Panc1 (cell line): ENCODE measurements around the gene CREBRF. TPM values are rescaled to one million over a fixed set of nuclear protein-coding genes. Genes with fewer than 3 reads are reported as not detected.

ENCODE experiments used
- ATAC-seq: fragments of 200-7000 bp; cut with Tn5 transposase; 2 replicates; pipeline ENCODE4 v1.9.1; 2020; ENCODE audit warnings: mild to moderate bottlenecking, moderate library complexity
- BruUV-seq: library from RNA; stranded (reverse); fragments of 400-500 nt; replicated peaks from 2 replicates; lab custom pipeline; 2021; lab: Mats Ljungman, UMichigan
- CTCF ChIA-PET: fragments of 300-600 bp; sonication (Branson Sonifier 250); formaldehyde crosslinking; loops from one replicate; lab custom pipeline; 2022; ENCODE audit warnings: antibody characterized with exemption; lab: Charles Lee
- POLR2A ChIA-PET: fragments of 300-600 bp; sonication (Branson Sonifier 250); formaldehyde crosslinking; loops from one replicate; lab custom pipeline; 2022; ENCODE audit warnings: antibody characterized with exemption; lab: Charles Lee
- DNase-seq: peaks from one replicate; pipeline ENCODE4 v3.0.0-alpha.2; 2010; ENCODE audit warnings: low read depth, low spot score
- H3K27ac ChIP-seq: 2 replicates; pipeline ENCODE4 v1.5.1; 2011; ENCODE audit warnings: mild to moderate bottlenecking, low read length, inconsistent platforms
- H3K27me3 ChIP-seq: fragments of 200-500 bp; sonication (Bioruptor generic); 2 replicates; pipeline ENCODE4 v1.6.0; 2014; ENCODE audit warnings: low read length, inconsistent platforms; ENCODE audit not compliant: control insufficient read depth, insufficient read depth
- H3K36me3 ChIP-seq: fragments of 200-500 bp; sonication (Bioruptor generic); 2 replicates; pipeline ENCODE4 v1.5.1; 2014; ENCODE audit warnings: inconsistent platforms, mild to moderate bottlenecking, low read length, moderate library complexity; ENCODE audit not compliant: control insufficient read depth, insufficient read depth
- H3K4me1 ChIP-seq: 2 replicates; pipeline ENCODE4 v1.5.1; 2011; ENCODE audit warnings: inconsistent platforms, mild to moderate bottlenecking, low read length, moderate library complexity; ENCODE audit not compliant: control insufficient read depth, insufficient read depth
- H3K4me3 ChIP-seq, 2 experiments: 2 replicates each; pipeline ENCODE4 v1.5.1; 2011 to 2012; ENCODE audit warnings: low read depth in 2 of 2, low read length in 2 of 2, mild to moderate bottlenecking in 2 of 2, inconsistent platforms in 1 of 2, moderate library complexity in 1 of 2
- H3K9me3 ChIP-seq: fragments of 200-500 bp; sonication (Bioruptor generic); 2 replicates; pipeline ENCODE4 v1.5.1; 2014; ENCODE audit warnings: low read depth, mild to moderate bottlenecking, inconsistent platforms, low read length, moderate library complexity; ENCODE audit not compliant: control insufficient read depth, insufficient read depth
- CTCF ChIP-seq: fragments of 450-650 bp; IDR thresholded peaks from 2 replicates; pipeline ENCODE4 v1.5.1; 2017; ENCODE audit warnings: mild to moderate bottlenecking
- POLR2AphosphoS5 ChIP-seq: IDR thresholded peaks from 2 replicates; pipeline ENCODE4 v1.6.1; 2012; ENCODE audit warnings: mild to moderate bottlenecking, low read depth, low read length, moderate library complexity
- REST ChIP-seq, 2 experiments: IDR thresholded peaks; 2 replicates each; pipeline ENCODE4 v1.6.1; 2011 to 2012; ENCODE audit warnings: low read depth in 2 of 2, control low read depth in 1 of 2, low read length in 1 of 2, mild to moderate bottlenecking in 1 of 2, moderate library complexity in 1 of 2; ENCODE audit not compliant: insufficient read depth in 1 of 2
- SIN3A ChIP-seq: IDR thresholded peaks from 2 replicates; pipeline ENCODE4 v1.6.1; 2012; ENCODE audit warnings: low read depth, mild to moderate bottlenecking, low read length, moderate library complexity, borderline replicate concordance; ENCODE audit not compliant: insufficient read depth
- TCF7L2 ChIP-seq: IDR thresholded peaks from 2 replicates; pipeline ENCODE4 v1.6.1; 2011; ENCODE audit warnings: mild to moderate bottlenecking, low read depth, low read length, inconsistent platforms
- in situ Hi-C: cut with HindIII; loops from 2 replicates; pipeline ENCODE4 v1.10.0; 2016; ENCODE audit warnings: low sequenced_read_pairs, low pct_unique_long_range_greater_than_20kb
- intact Hi-C: fragments of 100-400 bp; cut with micrococcal nuclease; formaldehyde crosslinking; loops from one replicate; pipeline ENCODE4 v1.10.0; 2022; ENCODE audit not compliant: unreplicated experiment
- total RNA-seq: library from RNA; stranded (reverse); gene quantifications from one replicate; pipeline ENCODE4 v1.2.1, GENCODE V29; 2021; ENCODE audit not compliant: unreplicated experiment

Gene CREBRF
- total RNA-seq, 1 experiment from 2014 or later, result 9.0 TPM

DNA sequence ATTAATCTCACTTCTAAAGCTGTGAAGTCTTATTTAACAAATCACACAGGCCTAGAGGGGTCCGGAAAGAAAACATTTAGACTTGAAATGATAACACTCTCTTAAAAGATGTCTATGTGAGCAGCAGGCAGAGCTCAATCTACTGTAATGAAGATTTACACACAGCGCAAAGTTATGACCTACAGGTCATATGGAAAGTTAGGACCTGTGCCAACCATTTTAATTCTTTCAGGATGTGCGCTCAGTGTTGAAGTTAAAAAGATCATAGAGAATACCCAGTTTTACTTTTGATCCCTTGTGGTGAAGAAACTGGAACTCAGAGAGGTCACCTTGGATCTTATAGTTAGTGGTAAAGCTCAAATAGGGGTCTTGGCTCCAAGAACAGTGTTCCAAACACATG, 3.1 kb upstream of the CREBRF start:
- no peak for TF ChIP-seq TCF7L2
- no peak for TF ChIP-seq SIN3A
- TF ChIP-seq POLR2AphosphoS5, result no peak
- no peak for TF ChIP-seq REST (IDR thresholded peaks at IDR 0.05; ENCODE audit: insufficient read depth in 1 of 2, low read depth in 2 of 2, low read length in 1 of 2)
- TF ChIP-seq CTCF, result no peak
- POLR2A ChIA-PET, result no interaction called here
- BruUV-seq, result no TSS peak
- H3K4me1 ChIP-seq, result peaks cover 22% of the 10 kb centered on the region
- no peaks in the 10 kb centered on the region for H3K9me3 ChIP-seq
- no peaks in the 10 kb centered on the region for H3K27me3 ChIP-seq
- no peak overlapping the region for H3K4me3 ChIP-seq
- H3K36me3 ChIP-seq, result no peaks in the 10 kb centered on the region; the same call in 1 of the 2 replicates
- peak overlapping the region; percentile 41; the same call in 1 of the 2 replicates for H3K27ac ChIP-seq
- ATAC-seq, result no peak
- CTCF ChIA-PET, result no interaction called here
- no peak for DNase-seq
- intact Hi-C loops (loop anchor here (10.0 kb wide), 1 partner anchor 68 kb away; the partner anchor contains the start of gene ATP6V0E1), in situ Hi-C loops (no loop called here)

GRCh38 chr5:173055042-173055721, 970 bp upstream of the CREBRF start:
- TF ChIP-seq REST (IDR thresholded peaks at IDR 0.05; ENCODE audit: insufficient read depth in 1 of 2, low read depth in 2 of 2, low read length in 1 of 2) (no peak), TCF7L2 (no peak), SIN3A (no peak), POLR2AphosphoS5 (no peak), CTCF (no peak)
- H3K4me3 ChIP-seq, result peak overlapping the region; percentile 57 to 77
- in situ Hi-C loops, result no loop called here
- H3K9me3 ChIP-seq, result no peaks in the 10 kb centered on the region
- H3K27ac ChIP-seq, result peak overlapping the region; percentile 88
- BruUV-seq, result TSS peak; percentile 76
- H3K36me3 ChIP-seq, result no peaks in the 10 kb centered on the region; the same call in 1 of the 2 replicates
- DNase-seq (no peak), ATAC-seq (no peak)
- H3K27me3 ChIP-seq, result no peaks in the 10 kb centered on the region
- POLR2A ChIA-PET, result no interaction called here
- CTCF ChIA-PET, result no interaction called here
- intact Hi-C loops, result loop anchor here (10.0 kb wide), 1 partner anchor 70 kb away; the partner anchor contains the start of gene ATP6V0E1
- H3K4me1 ChIP-seq, result peaks cover 24% of the 10 kb centered on the region
